NCI-H146 treated with DMSO at 0.1 percent for 48 hours (cell line): ENCODE results near the gene MICAL2.

Experiments
- DNase-seq: peaks from one replicate; lab custom pipeline; 2025; ENCODE audit not compliant: unreplicated experiment; lab: John Stamatoyannopoulos, UW

The MICAL2 gene

DNA sequence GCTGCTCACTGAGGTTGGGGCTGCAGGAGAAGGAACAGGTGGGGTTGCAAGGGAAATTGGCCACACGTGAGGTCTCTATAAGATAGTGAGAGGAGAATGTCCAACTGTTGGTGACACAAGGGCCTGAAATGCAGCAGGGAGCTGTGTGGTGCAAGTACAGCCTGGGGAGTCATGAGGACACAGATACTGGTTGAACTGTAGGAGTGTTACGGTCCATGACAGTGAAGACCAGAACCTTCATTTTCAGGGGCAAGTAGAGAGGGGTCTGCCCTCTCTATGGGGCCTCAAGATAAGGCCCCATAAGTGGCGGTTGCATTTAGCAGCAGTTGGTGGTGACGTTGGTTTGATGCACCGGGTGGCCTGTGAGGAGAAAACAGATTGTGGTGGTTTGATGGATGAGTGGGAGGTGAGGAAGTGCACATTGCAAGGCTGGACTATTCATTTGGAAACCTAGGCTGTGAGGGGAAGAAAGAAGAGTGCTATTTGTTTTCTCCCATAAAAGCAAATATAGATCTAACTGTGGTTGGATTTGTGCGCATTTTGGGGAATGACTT lies 39.4 kb downstream of the MICAL2 start:
- DNase-seq, result no peak

DNA sequence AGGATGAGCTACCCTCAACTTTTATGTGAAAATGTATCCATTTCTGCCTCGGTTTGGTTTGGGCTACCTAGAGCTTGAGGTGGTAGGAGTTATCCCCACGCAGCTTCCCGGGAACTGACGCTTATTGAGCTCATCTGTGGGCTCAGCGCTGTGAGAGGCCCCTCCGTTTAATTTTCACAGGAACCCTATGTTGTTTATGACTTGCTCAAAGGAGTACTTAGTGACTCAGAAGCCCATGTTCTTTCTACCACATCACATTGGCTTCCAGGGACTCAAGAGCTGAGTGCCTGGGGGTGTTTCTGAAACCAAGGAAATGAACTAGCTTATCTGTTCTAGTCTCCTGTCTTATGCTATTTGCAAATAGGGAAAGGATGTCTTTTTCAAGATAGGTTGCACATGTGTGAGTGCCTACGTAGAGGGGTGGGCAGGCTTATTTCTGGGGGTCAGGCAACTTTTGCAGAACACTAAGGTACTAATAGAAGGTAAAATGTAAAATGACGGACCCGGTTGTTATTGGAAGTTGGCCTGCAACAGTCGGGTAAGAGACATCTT lies 40.5 kb downstream of the MICAL2 start:
- no peak for DNase-seq

DNA sequence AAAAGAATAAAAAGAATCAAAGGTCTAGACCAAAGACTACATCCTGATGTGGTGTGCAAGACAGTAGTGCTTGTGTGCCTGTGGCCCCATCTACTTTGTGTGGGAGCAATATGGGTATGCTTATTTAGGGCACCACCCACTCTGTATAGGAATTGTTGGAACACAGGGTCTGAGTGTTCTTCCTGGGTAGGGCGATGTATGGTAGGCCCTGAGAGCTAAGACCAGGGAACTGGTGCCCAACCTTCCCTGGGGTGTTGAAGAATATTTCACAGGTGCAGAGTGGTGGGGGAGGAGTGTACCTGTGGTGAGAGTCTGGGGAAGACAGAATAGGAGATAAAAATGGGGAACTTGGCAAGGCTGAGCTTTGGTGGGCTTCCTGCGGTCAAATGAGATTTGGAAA lies 41.9 kb downstream of the MICAL2 start:
- DNase-seq, result no peak

DNA sequence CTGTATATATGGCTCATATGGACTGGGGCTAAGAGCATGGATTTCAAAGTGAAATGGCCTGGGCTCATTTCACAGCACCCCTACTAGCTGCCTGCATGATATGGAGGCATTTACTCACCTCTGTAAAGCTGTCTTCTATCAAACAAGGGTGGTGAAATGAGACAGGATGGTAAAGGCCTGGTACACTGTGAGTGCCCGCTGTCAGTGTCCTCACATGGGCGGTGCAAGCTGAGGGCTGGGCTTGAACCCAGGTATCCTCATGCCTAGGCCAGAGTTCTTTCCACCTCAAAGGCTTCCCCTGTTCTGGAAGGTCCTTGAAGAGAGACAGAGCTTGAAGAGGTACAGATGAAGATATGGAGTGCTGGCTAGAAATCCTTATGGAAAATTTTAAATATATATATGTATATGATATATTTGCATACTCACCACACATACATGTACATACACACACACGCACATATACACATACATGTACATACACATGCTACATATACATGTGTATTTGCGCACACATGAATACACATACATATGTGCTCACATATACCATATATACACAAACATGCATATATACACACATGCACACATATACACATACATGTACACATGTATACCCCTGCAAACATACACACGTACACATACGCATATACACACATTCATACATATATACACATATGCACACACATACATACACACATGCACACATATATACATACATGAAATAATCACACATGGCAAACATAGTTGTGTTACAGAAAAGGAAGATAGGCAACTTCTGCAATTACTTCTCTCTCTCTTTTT lies 44.7 kb downstream of the MICAL2 start:
- DNase-seq, result no peak

DNA sequence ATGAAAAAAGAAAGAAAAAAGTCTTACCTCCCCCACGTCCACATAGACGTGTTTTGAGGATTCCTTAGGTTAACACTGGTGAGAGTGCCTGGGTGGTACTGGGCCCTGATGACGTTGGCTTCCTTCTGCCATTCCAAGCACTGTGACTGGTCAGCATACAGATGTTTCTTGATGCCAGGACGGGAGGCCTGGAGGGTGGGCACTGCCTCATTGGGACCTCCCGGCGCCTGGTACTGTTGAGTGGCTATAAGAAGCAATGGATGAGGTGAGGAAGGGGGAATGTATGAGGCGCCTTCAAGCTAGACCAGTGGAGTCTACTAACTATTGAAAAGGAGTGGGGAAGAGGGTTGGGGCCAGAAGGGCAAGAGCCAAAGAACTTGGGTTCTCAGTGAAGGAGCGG lies 45.3 kb downstream of the MICAL2 start:
- no peak for DNase-seq

DNA sequence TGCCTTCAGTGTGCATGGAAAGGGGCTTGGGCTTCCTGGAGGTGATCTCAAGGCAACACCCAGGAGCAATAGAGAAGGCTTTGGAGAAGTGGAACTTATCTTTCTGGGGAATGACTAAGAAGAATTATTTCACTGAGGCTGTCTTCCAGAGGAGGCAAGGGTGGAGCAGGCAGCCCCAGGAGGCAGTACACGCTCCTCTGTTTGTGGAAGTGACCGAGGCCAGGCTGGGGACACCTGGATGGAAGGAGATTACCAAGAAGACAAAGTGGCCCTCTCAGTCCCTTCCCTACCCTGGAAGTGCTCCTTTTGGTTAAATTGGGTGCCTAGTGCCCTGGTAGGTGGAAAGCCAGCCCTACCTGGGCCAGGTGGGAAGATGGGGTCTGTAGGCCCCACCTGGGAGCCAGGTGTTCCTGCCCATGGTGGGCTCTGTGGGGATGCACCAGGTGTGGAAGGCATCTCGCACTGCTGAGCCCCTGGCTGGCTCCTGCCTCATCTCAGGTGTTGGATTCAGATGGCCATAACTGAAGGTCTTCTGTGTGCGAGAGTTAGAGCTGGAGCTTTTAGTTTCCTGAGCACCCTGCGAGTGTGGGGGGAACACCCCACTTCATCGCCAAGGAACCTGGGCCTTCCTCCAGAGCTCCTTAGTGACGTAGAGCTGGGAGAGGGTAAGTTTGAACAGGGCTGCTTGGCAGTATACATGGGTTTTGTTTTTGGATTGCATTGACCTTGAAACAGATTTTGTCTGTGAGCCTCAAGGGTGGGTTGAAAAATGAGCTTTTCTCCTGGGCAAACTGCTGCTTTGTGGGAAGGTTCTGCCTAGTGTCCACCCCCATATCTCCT lies 46.1 kb downstream of the MICAL2 start:
- no peak for DNase-seq

DNA sequence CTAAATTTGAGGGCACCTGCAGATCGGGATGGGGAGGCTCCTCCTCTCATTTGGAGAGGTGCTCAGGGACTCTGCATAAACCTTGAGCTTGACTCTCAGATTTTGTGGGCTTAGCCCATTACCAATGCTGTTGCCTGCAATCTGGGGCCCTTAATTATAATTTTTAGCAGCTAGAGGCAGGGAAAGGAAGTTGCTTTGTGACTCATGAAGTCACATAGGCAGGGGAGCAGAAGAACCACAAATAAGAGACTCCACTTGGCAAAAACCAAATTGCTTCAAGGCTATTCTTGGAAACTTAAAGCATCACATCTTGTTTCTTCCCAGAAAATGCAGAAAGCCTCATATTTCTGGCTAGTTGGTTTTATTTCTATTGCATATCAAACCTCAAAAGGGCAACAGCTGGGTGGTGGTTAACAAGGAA lies 46.9 kb downstream of the MICAL2 start:
- DNase-seq, result no peak

DNA sequence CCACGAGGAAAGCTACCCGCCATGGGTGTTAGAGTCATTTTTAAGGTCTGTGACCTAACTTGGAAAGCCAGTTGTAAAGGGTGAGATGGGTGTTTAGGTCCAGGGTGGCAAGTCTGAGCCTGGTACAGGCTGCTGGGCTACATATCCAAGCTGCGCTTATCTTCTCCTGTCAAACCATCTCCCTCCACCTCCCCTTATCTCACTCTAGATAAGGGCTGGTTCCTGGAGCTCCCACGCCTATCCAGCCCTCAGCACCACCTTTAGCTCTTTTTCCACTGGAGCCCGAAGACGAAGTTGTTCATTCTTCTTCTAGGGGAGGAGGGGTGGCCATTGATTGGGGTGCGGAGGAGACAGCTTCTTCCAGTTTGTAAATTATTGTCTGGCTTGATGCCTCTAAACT lies 48.5 kb downstream of the MICAL2 start:
- no peak for DNase-seq

DNA sequence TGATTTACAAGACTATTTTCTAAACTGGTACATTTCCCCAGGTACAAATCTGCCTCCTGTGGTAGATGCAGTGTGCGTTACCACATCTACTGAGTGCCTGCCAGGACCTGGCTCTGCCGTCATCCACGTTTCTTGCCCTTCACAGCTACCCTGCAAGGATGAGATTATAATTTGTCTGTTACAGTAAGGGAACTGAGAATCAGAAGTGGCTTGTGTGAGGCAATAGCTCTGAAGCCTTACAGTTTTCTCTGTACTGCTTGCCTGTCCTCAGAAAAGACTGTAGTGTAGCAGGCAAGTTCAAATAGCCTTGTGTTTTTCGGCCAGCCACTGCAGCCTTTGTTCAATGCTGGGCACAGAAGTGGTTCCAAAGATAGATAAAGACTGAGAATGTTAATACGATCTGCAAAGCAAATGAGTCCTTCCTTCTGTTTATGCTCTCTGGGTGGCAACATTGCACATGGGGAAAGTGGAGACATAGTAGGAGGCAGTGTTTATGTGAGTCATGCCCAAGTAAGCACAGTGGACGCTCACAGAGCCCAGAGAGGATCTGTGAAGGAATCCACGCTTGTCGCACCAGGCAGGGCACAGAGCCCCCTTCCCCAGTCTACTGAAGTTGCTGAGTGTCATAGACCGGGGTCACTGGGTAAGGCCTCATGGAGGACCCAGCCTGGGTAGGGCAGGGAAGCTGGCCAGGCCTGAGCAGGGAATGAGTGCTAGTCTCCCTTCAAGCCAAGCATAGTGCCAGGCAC lies 49.1 kb downstream of the MICAL2 start:
- no peak for DNase-seq

DNA sequence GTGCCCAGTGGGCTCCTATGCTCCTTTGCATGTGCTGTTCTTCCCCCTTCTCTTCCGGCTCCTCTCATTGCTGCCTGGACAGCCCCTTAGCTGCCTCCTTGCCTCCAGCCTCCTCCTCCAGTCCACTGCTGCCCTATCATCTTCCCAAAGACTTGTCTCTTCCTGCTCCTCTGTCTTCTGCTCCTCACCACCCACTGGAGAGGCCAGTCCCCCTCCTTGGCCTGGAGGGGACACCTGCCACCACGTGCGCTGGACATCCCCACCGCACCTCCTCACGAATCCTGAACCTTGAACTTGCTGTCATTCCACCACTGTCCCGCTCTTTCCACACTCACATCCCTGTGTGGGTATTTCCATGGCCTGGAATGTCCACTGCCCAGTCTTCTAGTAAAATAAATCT lies 49.8 kb downstream of the MICAL2 start:
- no peak for DNase-seq

DNA sequence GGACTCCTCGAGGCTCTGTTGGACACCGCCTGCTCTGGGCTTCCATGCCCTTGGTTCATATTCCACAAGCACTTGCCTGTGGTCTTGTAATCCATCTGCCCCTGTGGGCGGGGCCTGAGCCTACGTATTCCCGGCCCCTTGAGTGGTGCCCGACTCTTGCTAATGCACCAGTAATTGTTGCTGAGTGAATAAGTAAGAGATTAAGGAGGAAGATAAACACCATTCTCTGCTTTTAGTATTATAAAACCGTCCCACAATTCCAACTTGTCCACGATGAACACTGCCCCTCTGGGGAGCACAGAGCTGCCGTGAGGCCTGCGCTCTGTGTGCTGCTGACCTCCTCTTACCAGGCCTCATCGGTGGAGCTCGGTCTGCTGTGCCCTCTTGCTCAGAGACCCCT lies 50.3 kb downstream of the MICAL2 start:
- no peak for DNase-seq

DNA sequence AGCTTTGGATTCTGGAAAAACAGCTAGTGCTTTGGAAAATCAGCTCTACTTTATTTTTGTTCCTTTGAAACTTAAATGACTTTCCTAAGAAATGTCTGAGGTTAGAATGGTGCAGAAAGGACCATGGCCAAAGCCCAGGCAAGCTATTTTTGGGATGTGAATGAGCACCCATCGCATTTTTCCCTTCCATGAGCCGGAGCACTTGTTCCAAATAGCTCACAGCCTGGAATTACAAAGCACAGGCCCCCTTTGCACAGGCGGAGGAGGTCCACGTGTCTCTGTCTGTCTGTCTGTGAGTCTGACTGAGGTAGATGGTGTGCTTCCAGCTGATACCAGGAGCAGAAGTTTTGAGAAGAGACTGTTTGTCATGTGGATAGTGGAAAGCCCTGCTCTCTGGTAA lies 50.7 kb downstream of the MICAL2 start:
- DNase-seq, result no peak

DNA sequence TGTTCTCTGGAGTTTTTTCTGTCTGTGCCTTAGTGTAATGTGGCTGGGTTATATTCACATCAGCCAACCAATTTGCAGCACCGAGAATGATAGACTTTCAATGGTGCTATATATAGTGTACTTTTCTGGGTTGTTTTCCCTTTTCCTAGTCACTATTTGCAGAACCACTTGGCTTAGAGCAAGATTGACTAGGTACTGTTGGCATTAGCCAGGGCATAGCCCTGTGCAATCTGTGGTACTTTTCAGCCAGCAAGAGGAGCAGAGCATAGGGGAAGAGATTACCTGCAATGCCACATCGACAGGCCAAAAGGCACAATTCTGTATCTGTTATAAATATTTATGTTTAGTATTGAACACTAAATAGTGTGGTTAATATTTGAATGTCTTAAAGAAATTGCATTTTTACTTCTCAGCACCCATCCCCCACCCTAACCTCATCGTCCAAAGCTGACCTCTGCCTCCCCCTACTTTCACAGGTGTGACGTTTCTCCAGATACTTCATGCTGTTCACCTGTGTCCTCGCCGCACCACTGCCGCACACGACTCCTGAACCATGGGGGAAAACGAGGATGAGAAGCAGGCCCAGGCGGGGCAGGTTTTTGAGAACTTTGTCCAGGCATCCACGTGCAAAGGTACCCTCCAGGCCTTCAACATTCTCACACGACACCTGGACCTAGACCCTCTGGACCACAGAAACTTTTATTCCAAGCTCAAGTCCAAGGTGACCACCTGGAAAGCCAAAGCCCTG lies 51.4 kb downstream of the MICAL2 start:
- no peak for DNase-seq

DNA sequence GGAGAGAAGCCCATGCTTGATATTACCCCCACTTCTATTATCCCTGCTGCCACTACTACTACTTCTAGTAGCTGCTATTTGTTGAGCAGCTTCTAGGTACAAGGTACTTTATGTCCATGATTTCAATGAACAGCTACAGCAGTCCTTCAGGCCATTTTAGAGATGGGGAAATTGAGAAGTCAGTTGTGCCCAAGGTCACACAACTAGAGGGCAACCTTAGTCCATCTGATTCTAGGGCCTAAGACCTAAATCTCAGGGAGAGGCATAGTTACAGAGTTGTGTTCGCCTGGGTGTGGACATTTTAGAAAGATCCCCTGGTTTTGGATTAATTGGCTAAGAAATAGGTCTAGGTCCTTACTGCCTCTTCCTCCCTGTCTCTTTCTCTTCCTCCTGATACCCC lies 52.3 kb downstream of the MICAL2 start:
- DNase-seq, result no peak

DNA sequence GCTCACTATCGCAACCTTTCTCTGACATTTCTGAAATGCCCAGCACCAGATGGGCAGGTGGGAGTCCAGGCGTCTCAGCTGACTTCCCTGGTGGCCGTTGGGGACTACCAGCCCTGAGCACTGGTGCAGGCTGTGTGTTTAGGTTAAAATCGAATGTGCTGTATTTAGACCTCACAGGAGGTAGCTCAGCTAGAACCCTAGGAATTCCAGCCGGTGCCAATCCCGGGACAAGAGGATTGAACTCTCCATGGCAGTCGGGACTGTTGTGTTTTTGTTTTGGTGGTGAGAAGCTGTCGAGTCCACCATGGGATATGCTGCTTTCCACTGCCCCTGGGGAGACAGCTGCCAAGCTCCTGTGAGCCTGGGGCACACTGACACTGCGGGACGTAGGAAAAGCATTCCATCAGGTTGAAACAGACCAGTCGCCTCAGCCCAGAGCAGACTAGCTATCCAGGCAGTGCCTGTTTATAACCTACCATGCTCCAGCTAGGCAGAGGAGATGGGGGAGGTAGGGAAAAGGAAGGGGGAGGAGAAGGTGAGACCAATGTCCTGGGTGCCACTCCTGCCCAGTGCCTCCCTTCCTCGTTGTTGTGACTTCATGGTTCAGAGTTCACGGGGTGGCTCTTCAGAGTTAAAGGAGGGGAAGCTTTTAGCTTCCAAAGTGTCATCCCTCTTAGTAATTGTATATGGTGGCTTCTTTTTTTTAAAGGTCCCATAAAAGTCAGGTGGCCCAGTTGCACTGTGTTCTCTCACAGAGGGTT lies 53.0 kb downstream of the MICAL2 start:
- no peak for DNase-seq

DNA sequence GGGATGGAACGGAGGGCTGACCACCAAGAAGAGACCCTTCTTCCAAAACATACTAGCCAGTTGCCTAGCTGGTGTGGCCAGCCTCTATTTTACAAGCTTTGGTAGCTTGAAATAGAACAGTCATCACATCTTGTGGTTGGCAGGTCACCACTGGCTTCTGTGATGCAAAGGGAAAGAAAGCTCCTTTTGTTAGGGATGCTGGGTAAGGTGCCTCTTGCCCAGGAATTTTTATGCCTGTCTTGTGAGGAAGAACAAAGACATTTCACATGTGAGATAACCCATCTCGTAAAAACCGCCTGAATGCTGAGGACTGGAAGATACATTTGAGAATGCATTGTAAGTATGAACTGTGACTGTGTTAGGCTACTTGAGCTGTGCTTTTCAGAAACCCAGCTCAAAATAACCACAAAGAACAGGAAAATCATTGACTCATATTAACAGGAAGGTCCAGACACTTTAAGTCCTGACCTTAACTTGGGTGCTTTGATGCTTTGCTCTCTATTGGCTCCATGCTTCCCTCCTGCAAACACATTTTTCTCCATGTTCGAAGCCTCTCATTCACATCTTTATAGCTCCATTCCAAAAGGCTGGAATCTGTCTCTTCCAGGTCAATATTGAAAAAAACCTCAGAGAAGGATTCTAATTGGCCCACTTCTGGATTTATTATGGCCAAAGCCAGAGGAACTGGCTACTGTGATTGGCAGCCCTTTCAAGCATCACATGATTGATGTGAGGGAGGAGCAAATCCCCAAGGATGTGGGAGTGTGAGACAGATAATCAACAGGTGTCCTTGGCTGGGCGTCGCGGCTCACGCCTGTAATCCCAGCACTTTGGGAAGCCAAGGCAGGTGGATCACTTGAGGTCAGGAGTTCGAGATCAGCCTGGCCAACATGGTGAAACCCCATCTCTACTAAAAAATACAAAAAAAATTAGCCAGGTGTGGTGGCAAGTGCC lies 53.9 kb downstream of the MICAL2 start:
- no peak for DNase-seq

DNA sequence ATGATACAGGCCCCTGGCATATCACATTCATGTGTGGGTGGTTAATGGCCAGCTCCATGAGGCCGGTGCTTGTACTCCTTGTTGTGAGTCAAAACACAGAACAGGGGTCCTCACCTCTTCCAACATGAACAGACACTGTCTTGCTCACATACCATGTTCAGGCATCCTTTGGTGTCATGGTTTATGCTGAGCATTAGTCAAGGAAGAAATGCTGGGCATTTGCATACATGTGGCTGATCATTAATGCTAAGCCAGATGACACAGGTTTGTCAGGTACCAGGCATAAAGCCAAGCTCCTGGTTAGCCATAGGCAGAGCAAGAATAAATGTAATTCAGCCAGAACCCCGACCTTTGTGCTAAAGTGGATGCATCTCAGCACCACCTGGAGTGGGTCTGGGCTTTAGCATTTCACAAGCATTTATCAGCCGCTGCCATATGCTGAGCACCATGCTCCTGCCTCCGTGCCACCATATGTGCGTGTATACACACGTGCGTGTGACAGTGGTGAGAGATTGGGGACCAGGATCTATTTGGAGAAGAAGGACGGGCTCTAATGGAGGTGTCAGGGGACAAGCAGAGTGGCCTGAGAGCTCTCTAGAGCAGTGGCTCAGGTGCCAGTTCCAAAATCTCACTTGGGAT lies 55.0 kb downstream of the MICAL2 start:
- no peak for DNase-seq
